HG03457 (cell line): ENCODE results near the gene SUMO1.

ENCODE experiments used
- ATAC-seq: cut with Tn5 transposase; IDR thresholded peaks from one replicate; pipeline ENCODE4 v1.9.1; 2021; ENCODE audit warnings: moderate number of reproducible peaks; ENCODE audit not compliant: unreplicated experiment

SUMO1 gene

GRCh38 chr2:202157211-202157990 is 81.0 kb downstream of the SUMO1 start:
- no peak for ATAC-seq
